Measurements from ENCODE around the gene LSP1.

LSP1 gene

GRCh38 chr11:1853376-1854131 is 670 bp downstream of the LSP1 start:
- Histone ChIP-seq H3K79me2 (ENCODE audit: control insufficient read depth, insufficient read depth, low read length, unreplicated experiment) (no peaks in the 10 kb centered on the region), H2AFZ (ENCODE audit: low read length, unreplicated experiment) (no peak overlapping the region), H3K27ac (ENCODE audit: low read depth, low read length) (no peak overlapping the region), H3K4me1 (ENCODE audit: control insufficient read depth, insufficient read depth, low read length, unreplicated experiment) (no peaks in the 10 kb centered on the region), H3K4me3 (ENCODE audit: low read depth, low read length) (no peak overlapping the region), H3K36me3 (ENCODE audit: insufficient read depth, low read length) (no peaks in the 10 kb centered on the region), H3K27me3 (ENCODE audit: insufficient read depth, low read length) (no peaks in the 10 kb centered on the region)

- Histone ChIP-seq H3K79me2 (ENCODE audit: control insufficient read depth, insufficient read depth, low read length, unreplicated experiment) (no peaks in the 10 kb centered on the region), H2AFZ (ENCODE audit: low read length, unreplicated experiment) (no peak overlapping the region), H3K36me3 (ENCODE audit: insufficient read depth, low read length) (no peaks in the 10 kb centered on the region), H3K4me3 (ENCODE audit: low read depth, low read length) (no peak overlapping the region), H3K27me3 (ENCODE audit: insufficient read depth, low read length) (no peaks in the 10 kb centered on the region), H3K27ac (ENCODE audit: low read depth, low read length) (no peak overlapping the region), H3K4me1 (ENCODE audit: control insufficient read depth, insufficient read depth, low read length, unreplicated experiment) (no peaks in the 10 kb centered on the region)
Observed at GRCh38 chr11:1854132-1854948, 1.5 kb downstream of the LSP1 start.

GRCh38 chr11:1854949-1855885 is 2.3 kb downstream of the LSP1 start:
- no peaks in the 10 kb centered on the region for H3K4me1 ChIP-seq (ENCODE audit: control insufficient read depth, insufficient read depth, low read length, unreplicated experiment)
- H3K27me3 ChIP-seq (ENCODE audit: insufficient read depth, low read length), result no peaks in the 10 kb centered on the region
- no peak overlapping the region for H3K27ac ChIP-seq (ENCODE audit: low read depth, low read length)
- H2AFZ ChIP-seq (ENCODE audit: low read length, unreplicated experiment), result no peak overlapping the region
- no peaks in the 10 kb centered on the region for H3K79me2 ChIP-seq (ENCODE audit: control insufficient read depth, insufficient read depth, low read length, unreplicated experiment)
- H3K4me3 ChIP-seq (ENCODE audit: low read depth, low read length), result no peak overlapping the region
- no peaks in the 10 kb centered on the region for H3K36me3 ChIP-seq (ENCODE audit: insufficient read depth, low read length)

- Histone ChIP-seq H3K4me3 (ENCODE audit: low read depth, low read length) (no peak overlapping the region), H3K27ac (ENCODE audit: low read depth, low read length) (no peak overlapping the region), H3K27me3 (ENCODE audit: insufficient read depth, low read length) (no peaks in the 10 kb centered on the region), H3K36me3 (ENCODE audit: insufficient read depth, low read length) (no peaks in the 10 kb centered on the region), H2AFZ (ENCODE audit: low read length, unreplicated experiment) (no peak overlapping the region), H3K79me2 (ENCODE audit: control insufficient read depth, insufficient read depth, low read length, unreplicated experiment) (no peaks in the 10 kb centered on the region), H3K4me1 (ENCODE audit: control insufficient read depth, insufficient read depth, low read length, unreplicated experiment) (no peaks in the 10 kb centered on the region)
Observed at GRCh38 chr11:1855886-1856265, 3.0 kb downstream of the LSP1 start.

GRCh38 chr11:1856306-1857005 is 3.6 kb downstream of the LSP1 start:
- H3K79me2 ChIP-seq (ENCODE audit: control insufficient read depth, insufficient read depth, low read length, unreplicated experiment), result no peaks in the 10 kb centered on the region
- no peak overlapping the region for H2AFZ ChIP-seq (ENCODE audit: low read length, unreplicated experiment)
- no peaks in the 10 kb centered on the region for H3K36me3 ChIP-seq (ENCODE audit: insufficient read depth, low read length)
- H3K4me1 ChIP-seq (ENCODE audit: control insufficient read depth, insufficient read depth, low read length, unreplicated experiment), result no peaks in the 10 kb centered on the region
- H3K4me3 ChIP-seq (ENCODE audit: low read depth, low read length), result no peak overlapping the region
- no peaks in the 10 kb centered on the region for H3K27me3 ChIP-seq (ENCODE audit: insufficient read depth, low read length)
- H3K27ac ChIP-seq (ENCODE audit: low read depth, low read length), result no peak overlapping the region

- H3K36me3 ChIP-seq (ENCODE audit: insufficient read depth, low read length), result no peaks in the 10 kb centered on the region
- no peak overlapping the region for H3K4me3 ChIP-seq (ENCODE audit: low read depth, low read length)
- no peak overlapping the region for H3K27ac ChIP-seq (ENCODE audit: low read depth, low read length)
- no peak overlapping the region for H2AFZ ChIP-seq (ENCODE audit: low read length, unreplicated experiment)
- no peaks in the 10 kb centered on the region for H3K27me3 ChIP-seq (ENCODE audit: insufficient read depth, low read length)
- no peaks in the 10 kb centered on the region for H3K4me1 ChIP-seq (ENCODE audit: control insufficient read depth, insufficient read depth, low read length, unreplicated experiment)
- no peaks in the 10 kb centered on the region for H3K79me2 ChIP-seq (ENCODE audit: control insufficient read depth, insufficient read depth, low read length, unreplicated experiment)
Observed at GRCh38 chr11:1857064-1857463, 4.2 kb downstream of the LSP1 start.

- no peaks in the 10 kb centered on the region for H3K27me3 ChIP-seq (ENCODE audit: insufficient read depth, low read length)
- H2AFZ ChIP-seq (ENCODE audit: low read length, unreplicated experiment), result no peak overlapping the region
- no peaks in the 10 kb centered on the region for H3K36me3 ChIP-seq (ENCODE audit: insufficient read depth, low read length)
- no peak overlapping the region for H3K27ac ChIP-seq (ENCODE audit: low read depth, low read length)
- H3K4me3 ChIP-seq (ENCODE audit: low read depth, low read length), result no peak overlapping the region
- no peaks in the 10 kb centered on the region for H3K79me2 ChIP-seq (ENCODE audit: control insufficient read depth, insufficient read depth, low read length, unreplicated experiment)
- peaks cover 8% of the 10 kb centered on the region for H3K4me1 ChIP-seq (ENCODE audit: control insufficient read depth, insufficient read depth, low read length, unreplicated experiment)
Observed at GRCh38 chr11:1858154-1858553, 5.3 kb downstream of the LSP1 start.

GRCh38 chr11:1858576-1858975 is 5.7 kb downstream of the LSP1 start:
- no peaks in the 10 kb centered on the region for H3K27me3 ChIP-seq (ENCODE audit: insufficient read depth, low read length)
- no peak overlapping the region for H3K27ac ChIP-seq (ENCODE audit: low read depth, low read length)
- H3K79me2 ChIP-seq (ENCODE audit: control insufficient read depth, insufficient read depth, low read length, unreplicated experiment), result no peaks in the 10 kb centered on the region
- no peaks in the 10 kb centered on the region for H3K36me3 ChIP-seq (ENCODE audit: insufficient read depth, low read length)
- H3K4me1 ChIP-seq (ENCODE audit: control insufficient read depth, insufficient read depth, low read length, unreplicated experiment), result peaks cover 11% of the 10 kb centered on the region
- no peak overlapping the region for H2AFZ ChIP-seq (ENCODE audit: low read length, unreplicated experiment)
- H3K4me3 ChIP-seq (ENCODE audit: low read depth, low read length), result no peak overlapping the region

- Histone ChIP-seq H3K79me2 (ENCODE audit: control insufficient read depth, insufficient read depth, low read length, unreplicated experiment) (no peaks in the 10 kb centered on the region), H3K4me1 (ENCODE audit: control insufficient read depth, insufficient read depth, low read length, unreplicated experiment) (peaks cover 15% of the 10 kb centered on the region), H3K27ac (ENCODE audit: low read depth, low read length) (no peak overlapping the region), H3K27me3 (ENCODE audit: insufficient read depth, low read length) (no peaks in the 10 kb centered on the region), H2AFZ (ENCODE audit: low read length, unreplicated experiment) (no peak overlapping the region), H3K36me3 (ENCODE audit: insufficient read depth, low read length) (no peaks in the 10 kb centered on the region), H3K4me3 (ENCODE audit: low read depth, low read length) (no peak overlapping the region)
Observed at GRCh38 chr11:1859004-1859403, 6.1 kb downstream of the LSP1 start.

- Histone ChIP-seq H2AFZ (ENCODE audit: low read length, unreplicated experiment) (no peak overlapping the region), H3K4me3 (ENCODE audit: low read depth, low read length) (no peak overlapping the region), H3K79me2 (ENCODE audit: control insufficient read depth, insufficient read depth, low read length, unreplicated experiment) (no peaks in the 10 kb centered on the region), H3K27me3 (ENCODE audit: insufficient read depth, low read length) (no peaks in the 10 kb centered on the region), H3K4me1 (ENCODE audit: control insufficient read depth, insufficient read depth, low read length, unreplicated experiment) (peaks cover 25% of the 10 kb centered on the region), H3K27ac (ENCODE audit: low read depth, low read length) (no peak overlapping the region), H3K36me3 (ENCODE audit: insufficient read depth, low read length) (no peaks in the 10 kb centered on the region)
Observed at GRCh38 chr11:1860108-1860507, 7.2 kb downstream of the LSP1 start.

Data from ACC112 (cell line).